NCI-H2081 treated with DMSO at 0.1 percent for 48 hours (cell line): ENCODE measurements around the gene MORN4.

Experiments used
- DNase-seq: peaks from one replicate; lab custom pipeline; 2025; lab: John Stamatoyannopoulos, UW

MORN4 gene

GRCh38 chr10:97573021-97573420 is 60.3 kb downstream of the MORN4 start:
- no peak for DNase-seq

DNA sequence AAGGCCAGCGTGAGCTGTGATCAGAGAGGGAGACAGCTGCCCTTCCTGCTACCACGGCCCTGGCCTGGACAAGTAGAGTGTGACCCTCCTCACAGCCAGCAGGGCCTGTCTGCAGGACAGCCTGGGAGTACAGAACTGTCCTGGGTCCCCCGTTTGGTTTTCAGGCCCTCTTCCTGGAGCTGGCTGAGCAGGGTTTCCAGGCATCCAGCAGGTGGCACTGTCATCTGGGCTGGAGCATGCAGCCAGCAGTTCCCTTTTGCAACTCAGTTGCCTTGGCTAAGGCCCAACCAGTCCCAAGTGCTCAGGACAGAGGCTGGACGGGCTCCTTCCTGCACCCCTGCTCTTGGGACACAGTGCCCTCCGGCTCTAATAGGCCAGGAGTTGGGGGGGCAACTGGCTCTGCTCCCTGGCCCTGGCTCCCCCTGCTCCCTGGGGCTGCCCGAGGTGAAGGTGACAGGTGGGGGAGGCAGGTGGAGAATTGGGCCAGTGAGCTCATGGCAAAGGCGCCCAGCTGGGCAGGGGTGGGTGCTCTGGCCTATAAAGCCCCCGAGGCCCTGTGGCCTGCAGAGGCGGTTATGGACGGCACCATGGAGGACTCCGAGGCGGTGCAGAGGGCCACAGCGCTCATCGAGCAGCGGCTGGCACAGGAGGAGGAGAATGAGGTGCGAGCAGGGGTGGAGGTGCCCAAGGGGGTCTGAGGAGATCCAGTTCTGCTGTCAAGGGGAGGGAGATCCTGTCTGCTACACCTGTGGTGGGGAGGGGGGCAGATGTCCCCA is 60.9 kb downstream of the MORN4 start, which contains the start of gene ANKRD2:
Gene ANKRD2, plus strand, starts transcription at position 566 of the 776 bp plus-strand sequence. Its CDS starts 10 bp downstream, at position 576.
- DNase-seq = no peak

GRCh38 chr10:97571622-97572021 is 61.7 kb downstream of the MORN4 start:
- DNase-seq = no peak

- DNase-seq = no peak
Observed at GRCh38 chr10:97570789-97571471, 62.4 kb downstream of the MORN4 start.

- no peak for DNase-seq
Observed at GRCh38 chr10:97570146-97570788, 63.0 kb downstream of the MORN4 start.

GRCh38 chr10:97567891-97568290 is 65.4 kb downstream of the MORN4 start:
- no peak for DNase-seq

- no peak for DNase-seq
Observed at GRCh38 chr10:97566336-97566996, 66.8 kb downstream of the MORN4 start.

DNA sequence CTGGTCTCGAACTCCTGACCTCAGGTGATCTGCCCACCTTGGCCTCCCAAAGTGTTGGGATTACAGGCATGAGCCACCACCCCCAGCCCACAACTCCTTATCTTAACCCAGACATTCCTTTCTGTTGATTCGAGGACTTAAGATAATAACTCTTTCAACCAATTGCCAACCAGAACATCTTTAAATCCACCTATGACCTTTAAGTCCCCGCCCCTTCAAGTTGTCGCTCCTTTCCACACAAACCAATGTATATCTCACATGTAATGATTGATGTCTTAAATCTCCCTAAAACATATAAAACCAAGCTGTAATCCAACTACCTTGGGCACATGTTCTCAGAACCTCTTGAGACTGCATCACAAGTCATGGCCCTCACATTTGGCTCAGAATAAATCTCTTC is 68.5 kb downstream of the MORN4 start:
- DNase-seq = no peak
